GM21825 (cell line): ENCODE measurements around the gene SHROOM2.
"Not testable (repeated sequence)": the region's sequence is repeated elsewhere in the genome, so short reads cannot be mapped to it uniquely, and the experiment has no call there.

Source experiments
- ATAC-seq: cut with Tn5 transposase; IDR thresholded peaks from one replicate; pipeline ENCODE4 v1.9.1; 2021; ENCODE audit warnings: mild to moderate bottlenecking, moderate library complexity; ENCODE audit not compliant: unreplicated experiment

SHROOM2 gene

GRCh38 chrX:9775930-9776329 is 10.3 kb upstream of the SHROOM2 start:
- no peak for ATAC-seq

- ATAC-seq, result no peak
These were observed 4.3 kb upstream of the SHROOM2 start for GRCh38 chrX:9781941-9782340.

- no peak for ATAC-seq
These were observed 1.9 kb upstream of the SHROOM2 start for GRCh38 chrX:9784332-9784731.

GRCh38 chrX:9785254-9785943 is 830 bp upstream of the SHROOM2 start:
- ATAC-seq, result no peak

GRCh38 chrX:9786798-9787635 is 788 bp downstream of the SHROOM2 start:
- no peak for ATAC-seq

- no peak for ATAC-seq
These were observed 2.7 kb downstream of the SHROOM2 start for GRCh38 chrX:9788911-9789310.

GRCh38 chrX:9789555-9789954 is 3.3 kb downstream of the SHROOM2 start:
- ATAC-seq, result no peak

GRCh38 chrX:9790866-9791265 is 4.6 kb downstream of the SHROOM2 start:
- no peak for ATAC-seq

GRCh38 chrX:9794495-9794894 is 8.3 kb downstream of the SHROOM2 start:
- ATAC-seq, result no peak

GRCh38 chrX:9797384-9798360 is 11.4 kb downstream of the SHROOM2 start:
- no peak for ATAC-seq

- ATAC-seq, result no peak
These were observed 16.5 kb downstream of the SHROOM2 start for GRCh38 chrX:9802737-9803136.

GRCh38 chrX:9804444-9804843 is 18.2 kb downstream of the SHROOM2 start:
- no peak for ATAC-seq

GRCh38 chrX:9805956-9806355 is 19.7 kb downstream of the SHROOM2 start:
- ATAC-seq, result no peak

GRCh38 chrX:9807355-9808182 is 21.3 kb downstream of the SHROOM2 start:
- no peak for ATAC-seq

- not testable (repeated sequence) for ATAC-seq
These were observed 23.6 kb downstream of the SHROOM2 start for GRCh38 chrX:9809876-9810275.

- ATAC-seq, result not testable (repeated sequence)
These were observed 24.9 kb downstream of the SHROOM2 start for GRCh38 chrX:9811086-9811485.

- no peak for ATAC-seq
These were observed 30.0 kb downstream of the SHROOM2 start for GRCh38 chrX:9816084-9816700.

- no peak for ATAC-seq
These were observed 35.3 kb downstream of the SHROOM2 start for GRCh38 chrX:9821572-9821971.

- no peak for ATAC-seq
These were observed 38.3 kb downstream of the SHROOM2 start for GRCh38 chrX:9824554-9824953.
